ENCODE data around the gene HECW1.

GRCh38 chr7:43170571-43170970, 58.1 kb downstream of the HECW1 start:
- no peak for TF ChIP-seq EZH2phosphoT487 (IDR thresholded peaks at IDR 0.05; ENCODE audit: unreplicated experiment)
- TF ChIP-seq EZH2 (IDR thresholded peaks at IDR 0.05; ENCODE audit: low read depth, unreplicated experiment) = no peak
- no peak for TF ChIP-seq CTCF (conservative IDR thresholded peaks at IDR 0.05; ENCODE audit: low read depth in 2 of 2)
- no peak for TF ChIP-seq CREB1 (CRISPR knock-in tag; IDR thresholded peaks at IDR 0.05; ENCODE audit: low read depth)
